OCI-LY7 (cell line): ENCODE data around the gene MRI1. TPM values are rescaled to one million over a fixed set of nuclear protein-coding genes. Genes with fewer than 3 reads are reported as not detected.
A peak's percentile ranks its signal among the peaks of the same experiment; 100 is the strongest.

Experiments used
- BruUV-seq: library from RNA; stranded (reverse); fragments of 400-500 nt; replicated peaks from 2 replicates; lab custom pipeline; 2021; lab: Mats Ljungman, UMichigan
- CTCF ChIA-PET: fragments of 300-600 bp; sonication (Branson Sonifier 250); formaldehyde crosslinking; loops from one replicate; lab custom pipeline; 2022; ENCODE audit warnings: antibody characterized with exemption; ENCODE audit not compliant: unreplicated experiment; lab: Charles Lee
- POLR2A ChIA-PET: fragments of 300-600 bp; sonication (Branson Sonifier 250); formaldehyde crosslinking; loops from one replicate; lab custom pipeline; 2022; ENCODE audit warnings: antibody characterized with exemption; lab: Charles Lee
- DNase-seq: peaks from one replicate; pipeline ENCODE4 v3.0.0-alpha.2; 2015; ENCODE audit warnings: low spot score
- H2AFZ ChIP-seq: fragments of 200-600 bp; sonication (generic), shearing (Covaris generic); 2 replicates; pipeline ENCODE4 v1.6.1; 2014; ENCODE audit warnings: mild to moderate bottlenecking, antibody characterized with exemption, low read length, moderate library complexity
- H3K27ac ChIP-seq: fragments of 200-600 bp; sonication (generic); 2 replicates; pipeline ENCODE4 v1.5.1; 2014; ENCODE audit warnings: mixed run types, low read depth, mild to moderate bottlenecking, moderate library complexity, low read length, inconsistent platforms; ENCODE audit not compliant: poor library complexity, severe bottlenecking
- H3K36me3 ChIP-seq: fragments of 200-600 bp; sonication (generic); 2 replicates; pipeline ENCODE4 v1.6.1; 2014; ENCODE audit warnings: mild to moderate bottlenecking, antibody characterized with exemption, low read length, moderate library complexity, mixed read lengths; ENCODE audit not compliant: insufficient read depth
- H3K4me1 ChIP-seq: fragments of 200-600 bp; sonication (generic); 2 replicates; pipeline ENCODE4 v1.5.1; 2014; ENCODE audit warnings: mild to moderate bottlenecking, low read length; ENCODE audit not compliant: insufficient read depth, poor library complexity, severe bottlenecking
- H3K4me2 ChIP-seq: fragments of 200-600 bp; sonication (generic); 2 replicates; pipeline ENCODE4 v1.6.1; 2014; ENCODE audit warnings: mild to moderate bottlenecking, low read length
- H3K4me3 ChIP-seq: fragments of 200-600 bp; sonication (generic); 2 replicates; pipeline ENCODE4 v1.5.1; 2014; ENCODE audit warnings: mild to moderate bottlenecking, low read depth, low read length; ENCODE audit not compliant: poor library complexity, severe bottlenecking
- H3K79me2 ChIP-seq: fragments of 200-600 bp; sonication (generic); 2 replicates; pipeline ENCODE4 v1.6.1; 2016; ENCODE audit warnings: low read depth, mild to moderate bottlenecking, low read length, moderate library complexity, mixed read lengths; ENCODE audit not compliant: insufficient read depth
- H3K9me2 ChIP-seq: fragments of 200-600 bp; sonication (generic); 2 replicates; pipeline ENCODE4 v1.6.1; 2016; ENCODE audit warnings: mild to moderate bottlenecking, low read length, mixed read lengths; ENCODE audit not compliant: insufficient read depth
- H3K9me3 ChIP-seq: fragments of 200-600 bp; sonication (generic); 2 replicates; pipeline ENCODE4 v1.6.1; 2014; ENCODE audit warnings: mild to moderate bottlenecking, mixed run types, low read length, mixed read lengths
- H4K20me1 ChIP-seq: fragments of 200-600 bp; sonication (generic); 2 replicates; pipeline ENCODE4 v1.6.1; 2014; ENCODE audit warnings: mild to moderate bottlenecking, antibody characterized with exemption, low read length, moderate library complexity, mixed read lengths; ENCODE audit not compliant: insufficient read depth
- CTCF ChIP-seq: fragments of 200-600 bp; sonication (generic); conservative IDR thresholded peaks from 2 replicates; pipeline ENCODE4 v1.5.1; 2014; ENCODE audit warnings: mild to moderate bottlenecking, antibody characterized with exemption, low read length, moderate library complexity, mixed read lengths
- EZH2phosphoT487 ChIP-seq: fragments of 200-600 bp; sonication (generic); IDR thresholded peaks from 2 replicates; pipeline ENCODE4 v1.6.1; 2018; ENCODE audit warnings: low read depth, borderline replicate concordance, mild to moderate bottlenecking, mixed run types, antibody characterized with exemption, low read length, moderate library complexity, mixed read lengths
- intact Hi-C: fragments of 100-400 bp; cut with micrococcal nuclease; formaldehyde crosslinking; loops from one replicate; pipeline ENCODE4 v1.10.0; 2022; ENCODE audit not compliant: unreplicated experiment
- total RNA-seq, 2 experiments: library from RNA; depleted of rRNA in 1 of 2; stranded (reverse); fragments of >200 nt in 1 of 2; shearing (Covaris generic) in 1 of 2; gene quantifications; 2 replicates each; pipeline ENCODE4 v1.2.3, GENCODE V29; 2014 to 2022

MRI1 gene
- total RNA-seq, 2 experiments from 2014 or later, result 23.4 to 27.3 TPM

GRCh38 chr19:13795595-13796300, 31.4 kb downstream of the MRI1 start:
- no peaks in the 10 kb centered on the region for H3K9me3 ChIP-seq
- TF ChIP-seq EZH2phosphoT487, result no peak
- TF ChIP-seq CTCF, result no peak
- peak overlapping the region; percentile 79 for H3K4me3 ChIP-seq
- ChIA-PET POLR2A (interaction anchor here (1.5 to 2.6 kb wide), 2 partner anchors 12 to 44 kb away, joined by 3 to 5 read pairs; no protein-coding TSS in a partner anchor), CTCF (no interaction called here)
- H3K4me2 ChIP-seq, result peak overlapping the region; percentile 92
- intact Hi-C loops, result no loop called here
- H3K36me3 ChIP-seq, result no peaks in the 10 kb centered on the region
- peaks cover 30% of the 10 kb centered on the region for H3K4me1 ChIP-seq
- peak overlapping the region; percentile 26 for H3K27ac ChIP-seq
- BruUV-seq, result no TSS peak
- peak overlapping the region; percentile 49; the same call in 1 of the 2 replicates for H2AFZ ChIP-seq
- no peaks in the 10 kb centered on the region for H4K20me1 ChIP-seq
- H3K79me2 ChIP-seq, result peaks cover 5% of the 10 kb centered on the region; the same call in 1 of the 2 replicates
- DNase-seq, result no peak
- H3K9me2 ChIP-seq, result no peaks in the 10 kb centered on the region

GRCh38 chr19:13796301-13797057, 32.2 kb downstream of the MRI1 start:
- Histone ChIP-seq H4K20me1 (no peaks in the 10 kb centered on the region), H3K4me1 (peaks cover 30% of the 10 kb centered on the region), H3K4me2 (peak overlapping the region; percentile 92), H3K9me3 (no peaks in the 10 kb centered on the region), H3K4me3 (peak overlapping the region; percentile 79), H3K79me2 (peaks cover 5% of the 10 kb centered on the region; the same call in 1 of the 2 replicates), H3K36me3 (no peaks in the 10 kb centered on the region), H3K27ac (peak overlapping the region; percentile 15), H3K9me2 (no peaks in the 10 kb centered on the region), H2AFZ (peak overlapping the region; percentile 49; the same call in 1 of the 2 replicates)
- peak; percentile 45 for DNase-seq
- CTCF ChIA-PET, result no interaction called here
- intact Hi-C loops, result no loop called here
- BruUV-seq, result no TSS peak
- no peak for TF ChIP-seq EZH2phosphoT487
- TF ChIP-seq CTCF, result no peak
- POLR2A ChIA-PET, result interaction anchor here (1.5 to 2.6 kb wide), 2 partner anchors 13 to 43 kb away, joined by 3 to 5 read pairs; no protein-coding TSS in a partner anchor
